IMR-90 (cell line): Measurements from ENCODE around the gene MROH2A.

Experiments used
- CEBPB ChIP-seq: IDR thresholded peaks from 2 replicates; pipeline ENCODE4 v1.6.1; 2012; ENCODE audit warnings: low read depth, low read length, improper control_type of control experiment
- FOS ChIP-seq: fragments of 150-350 bp; IDR thresholded peaks from 2 replicates; pipeline ENCODE4 v1.6.1; 2016; ENCODE audit warnings: low read depth, low read length
- MAFK ChIP-seq: IDR thresholded peaks from 2 replicates; pipeline ENCODE4 v1.6.1; 2012; ENCODE audit warnings: low read depth, low read length, improper control_type of control experiment
- MAZ ChIP-seq: IDR thresholded peaks from 2 replicates; pipeline ENCODE4 v1.6.1; 2012; ENCODE audit warnings: low read depth, mild to moderate bottlenecking, low read length, improper control_type of control experiment, moderate library complexity, borderline replicate concordance
- MXI1 ChIP-seq: IDR thresholded peaks from 2 replicates; pipeline ENCODE4 v1.6.1; 2012; ENCODE audit warnings: low read depth, mild to moderate bottlenecking, low read length, moderate library complexity, borderline replicate concordance
- POLR2A ChIP-seq: IDR thresholded peaks from 2 replicates; pipeline ENCODE4 v1.6.1; 2012; ENCODE audit warnings: mild to moderate bottlenecking, low read depth, low read length
- RCOR1 ChIP-seq: IDR thresholded peaks from 2 replicates; pipeline ENCODE4 v1.6.1; 2012; ENCODE audit warnings: mild to moderate bottlenecking, low read length, improper control_type of control experiment; ENCODE audit not compliant: insufficient replicate concordance
- RFX5 ChIP-seq: IDR thresholded peaks from 2 replicates; pipeline ENCODE4 v1.8.0; 2012; ENCODE audit warnings: low read depth, mild to moderate bottlenecking, low read length, moderate library complexity
- SMC3 ChIP-seq: fragments of 150-350 bp; IDR thresholded peaks from 2 replicates; pipeline ENCODE4 v1.6.1; 2016; ENCODE audit warnings: low read depth, mild to moderate bottlenecking, antibody characterized with exemption, low read length, moderate library complexity
- TF ChIP-seq, protein P1 (sequence below): conservative IDR thresholded peaks from 2 replicates; pipeline ENCODE4 v1.5.1; 2012; ENCODE audit warnings: mild to moderate bottlenecking, low read depth, low read length, improper control_type of control experiment
- TF ChIP-seq, protein P2 (sequence below): fragments of 150-350 bp; IDR thresholded peaks from 2 replicates; pipeline ENCODE4 v1.6.1; 2016; ENCODE audit warnings: low read depth, mild to moderate bottlenecking, low read length, moderate library complexity, borderline replicate concordance
- TF ChIP-seq, protein P3 (sequence below): fragments of 150-350 bp; IDR thresholded peaks from 2 replicates; pipeline ENCODE4 v1.6.1; 2017; ENCODE audit warnings: mild to moderate bottlenecking, antibody characterized with exemption, low read length, low read depth

DNA sequence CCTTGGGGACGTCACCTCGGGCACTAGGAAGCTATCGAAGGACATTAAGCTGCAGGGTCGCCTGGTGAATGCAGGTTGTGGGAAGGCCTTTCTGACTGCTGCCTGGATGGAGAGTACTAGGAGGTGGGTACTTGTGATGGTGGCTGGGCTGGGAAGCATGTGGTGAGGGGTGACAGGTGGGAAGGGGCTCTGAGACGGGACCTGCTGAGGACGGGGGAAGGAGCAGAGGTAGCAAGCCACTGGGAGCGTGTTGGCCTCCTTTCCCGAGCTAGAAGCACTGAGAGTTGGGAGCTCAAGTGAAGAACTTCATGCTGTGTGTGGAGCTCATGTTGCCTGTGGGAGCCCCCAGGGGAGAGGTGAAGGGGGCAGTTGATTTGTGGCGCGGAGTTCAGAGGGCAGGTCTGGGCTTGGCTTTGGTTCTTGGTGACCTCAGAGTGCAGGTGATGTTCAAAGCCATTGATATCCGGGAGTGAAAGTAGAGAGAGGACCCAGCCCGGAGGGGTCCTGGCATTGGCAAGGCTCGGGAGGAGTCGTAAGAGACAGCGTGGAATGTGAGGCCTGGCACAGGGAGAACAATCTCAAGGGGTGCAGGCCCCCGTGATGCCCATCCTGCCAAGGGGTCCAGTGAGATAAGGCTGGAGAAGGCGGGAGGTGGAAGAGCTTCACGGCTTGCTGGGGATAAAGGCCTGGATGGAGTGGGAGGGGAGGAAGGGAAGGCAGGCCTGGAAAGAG, 13.2 kb downstream of the MROH2A start:
- no peak for TF ChIP-seq POLR2A
- TF ChIP-seq, protein P1, sequence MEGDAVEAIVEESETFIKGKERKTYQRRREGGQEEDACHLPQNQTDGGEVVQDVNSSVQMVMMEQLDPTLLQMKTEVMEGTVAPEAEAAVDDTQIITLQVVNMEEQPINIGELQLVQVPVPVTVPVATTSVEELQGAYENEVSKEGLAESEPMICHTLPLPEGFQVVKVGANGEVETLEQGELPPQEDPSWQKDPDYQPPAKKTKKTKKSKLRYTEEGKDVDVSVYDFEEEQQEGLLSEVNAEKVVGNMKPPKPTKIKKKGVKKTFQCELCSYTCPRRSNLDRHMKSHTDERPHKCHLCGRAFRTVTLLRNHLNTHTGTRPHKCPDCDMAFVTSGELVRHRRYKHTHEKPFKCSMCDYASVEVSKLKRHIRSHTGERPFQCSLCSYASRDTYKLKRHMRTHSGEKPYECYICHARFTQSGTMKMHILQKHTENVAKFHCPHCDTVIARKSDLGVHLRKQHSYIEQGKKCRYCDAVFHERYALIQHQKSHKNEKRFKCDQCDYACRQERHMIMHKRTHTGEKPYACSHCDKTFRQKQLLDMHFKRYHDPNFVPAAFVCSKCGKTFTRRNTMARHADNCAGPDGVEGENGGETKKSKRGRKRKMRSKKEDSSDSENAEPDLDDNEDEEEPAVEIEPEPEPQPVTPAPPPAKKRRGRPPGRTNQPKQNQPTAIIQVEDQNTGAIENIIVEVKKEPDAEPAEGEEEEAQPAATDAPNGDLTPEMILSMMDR: no peak
- no peak for TF ChIP-seq FOS
- no peak for TF ChIP-seq MXI1
- TF ChIP-seq, protein P2, sequence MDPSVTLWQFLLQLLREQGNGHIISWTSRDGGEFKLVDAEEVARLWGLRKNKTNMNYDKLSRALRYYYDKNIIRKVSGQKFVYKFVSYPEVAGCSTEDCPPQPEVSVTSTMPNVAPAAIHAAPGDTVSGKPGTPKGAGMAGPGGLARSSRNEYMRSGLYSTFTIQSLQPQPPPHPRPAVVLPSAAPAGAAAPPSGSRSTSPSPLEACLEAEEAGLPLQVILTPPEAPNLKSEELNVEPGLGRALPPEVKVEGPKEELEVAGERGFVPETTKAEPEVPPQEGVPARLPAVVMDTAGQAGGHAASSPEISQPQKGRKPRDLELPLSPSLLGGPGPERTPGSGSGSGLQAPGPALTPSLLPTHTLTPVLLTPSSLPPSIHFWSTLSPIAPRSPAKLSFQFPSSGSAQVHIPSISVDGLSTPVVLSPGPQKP: no peak
- no peak for TF ChIP-seq MAFK
- TF ChIP-seq, protein P3, sequence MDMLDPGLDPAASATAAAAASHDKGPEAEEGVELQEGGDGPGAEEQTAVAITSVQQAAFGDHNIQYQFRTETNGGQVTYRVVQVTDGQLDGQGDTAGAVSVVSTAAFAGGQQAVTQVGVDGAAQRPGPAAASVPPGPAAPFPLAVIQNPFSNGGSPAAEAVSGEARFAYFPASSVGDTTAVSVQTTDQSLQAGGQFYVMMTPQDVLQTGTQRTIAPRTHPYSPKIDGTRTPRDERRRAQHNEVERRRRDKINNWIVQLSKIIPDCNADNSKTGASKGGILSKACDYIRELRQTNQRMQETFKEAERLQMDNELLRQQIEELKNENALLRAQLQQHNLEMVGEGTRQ: no peak
- TF ChIP-seq CEBPB: no peak
- no peak for TF ChIP-seq MAZ
- TF ChIP-seq RFX5: no peak
- TF ChIP-seq SMC3: no peak
- TF ChIP-seq RCOR1: no peak
